ENCODE measurements around the gene CAMK2G.

CAMK2G gene

GRCh38 chr10:73762915-73763314, 111.4 kb downstream of the CAMK2G start:
- Mint-ChIP-seq H3K9me3 (no peaks in the 10 kb centered on the region), H3K36me3 (ENCODE audit: insufficient read depth) (peaks cover 67% of the 10 kb centered on the region), H3K27me3 (no peaks in the 10 kb centered on the region), H3K4me1 (peaks cover 73% of the 10 kb centered on the region), H3K27ac (ENCODE audit: low read depth) (peak overlapping the region; percentile 92), H3K4me3 (peak overlapping the region; percentile 43)
- no peak for ATAC-seq (replicated peaks; ENCODE audit: extremely low read depth, poor library complexity, severe bottlenecking)
- DNase-seq (ENCODE audit: low spot score in 2 of 2), result no peak

Data from central memory CD8-positive, alpha-beta T cell (primary cell).